GM19397 (cell line): Measurements from ENCODE around the gene TMEM167B.
A peak's percentile ranks its signal among the peaks of the same experiment; 100 is the strongest.
"Not testable (repeated sequence)": the region's sequence is repeated elsewhere in the genome, so short reads cannot be mapped to it uniquely, and the experiment has no call there.

Experiments
- ATAC-seq: cut with Tn5 transposase; IDR thresholded peaks from one replicate; pipeline ENCODE4 v1.9.1; 2021; ENCODE audit warnings: mild to moderate bottlenecking, moderate library complexity; ENCODE audit not compliant: unreplicated experiment

TMEM167B gene

DNA sequence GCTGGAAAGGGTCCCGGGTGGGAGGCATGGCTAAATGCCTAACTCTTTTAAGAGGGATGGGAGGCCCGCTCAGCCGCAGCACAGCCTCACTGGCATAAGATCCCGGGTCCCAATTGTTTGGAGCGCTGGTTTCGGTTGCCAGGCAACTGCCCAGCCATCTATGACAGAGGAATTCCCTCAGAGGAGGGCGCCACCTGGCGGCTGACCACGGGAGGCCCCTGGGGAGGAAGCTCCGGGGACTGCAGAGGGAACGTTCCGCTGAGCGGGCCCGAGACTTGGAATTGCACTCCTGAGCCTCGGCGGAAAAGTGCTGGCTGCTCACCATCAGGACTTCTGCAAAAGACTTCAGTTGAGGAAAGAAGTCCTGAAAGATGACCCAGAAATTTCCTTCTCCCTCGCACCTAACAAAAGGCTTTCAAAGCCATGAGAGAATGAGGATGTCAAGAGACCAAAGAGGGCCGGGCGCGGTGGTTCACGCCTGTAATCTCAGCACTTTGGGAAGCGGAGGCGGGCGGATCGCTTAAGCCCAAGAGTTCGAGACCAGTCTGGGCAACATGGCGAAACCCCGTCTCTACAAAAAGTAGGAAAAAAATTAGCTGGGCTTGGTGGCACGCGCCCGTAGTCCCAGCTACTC, 22.2 kb downstream of the TMEM167B start:
- peak; percentile 60 for ATAC-seq

DNA sequence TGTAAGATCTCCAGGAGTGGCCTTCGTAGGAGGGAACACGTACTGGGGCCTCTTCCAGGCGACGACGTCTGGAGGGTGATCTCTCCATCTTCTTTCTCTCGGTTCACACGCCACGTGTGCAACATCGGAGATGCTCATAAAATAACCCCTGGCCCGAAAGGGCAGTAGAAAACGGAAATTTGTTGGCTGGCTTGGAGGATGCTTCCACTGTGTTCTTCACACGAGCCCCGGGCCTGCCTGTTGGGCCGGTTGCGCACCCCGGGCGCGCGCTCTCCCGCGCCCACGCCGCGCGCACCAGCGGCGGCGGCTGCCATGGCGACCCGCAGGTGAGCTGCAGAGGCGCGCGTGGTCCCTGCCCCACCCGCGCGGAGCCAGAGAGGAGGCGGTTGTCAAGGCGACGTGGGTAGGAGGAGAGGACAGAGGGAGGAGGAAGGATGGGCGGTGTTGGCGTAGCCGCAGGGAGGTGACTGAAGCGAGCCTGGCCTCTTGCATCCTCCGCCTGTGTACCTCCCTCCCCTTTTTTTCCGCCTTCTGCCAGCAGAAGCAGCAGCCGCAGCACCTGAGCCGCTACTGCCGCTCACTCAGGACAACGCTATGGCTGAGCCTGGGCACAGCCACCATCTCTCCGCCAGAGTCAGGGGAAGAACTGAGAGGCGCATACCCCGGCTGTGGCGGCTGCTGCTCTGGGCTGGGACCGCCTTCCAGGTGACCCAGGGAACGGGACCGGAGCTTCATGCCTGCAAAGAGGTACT, 23.2 kb downstream of the TMEM167B start, which contains the start of gene ELAPOR1:
TSS of gene ELAPOR1 (plus strand) at position 526 of the 752 bp plus-strand sequence. CDS start at position 595, 69 bp downstream.
- ATAC-seq, result peak; percentile 58

DNA sequence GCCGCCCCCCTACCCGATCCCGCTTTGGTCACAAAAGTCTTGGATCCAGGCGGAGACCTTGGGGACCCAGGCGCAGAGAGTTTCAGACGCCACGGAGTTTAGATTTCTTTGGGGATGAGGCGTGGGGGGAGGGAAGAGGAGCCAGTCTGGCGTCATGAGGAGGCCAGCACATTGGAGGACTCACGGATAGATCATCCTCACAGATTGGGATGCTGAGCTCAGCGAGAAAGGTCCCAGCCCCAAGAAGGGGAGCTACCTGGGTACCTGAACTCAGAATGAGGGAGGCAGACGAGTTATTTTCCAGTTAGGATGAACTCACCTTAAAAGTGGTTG, 23.7 kb downstream of the TMEM167B start:
- no peak for ATAC-seq

DNA sequence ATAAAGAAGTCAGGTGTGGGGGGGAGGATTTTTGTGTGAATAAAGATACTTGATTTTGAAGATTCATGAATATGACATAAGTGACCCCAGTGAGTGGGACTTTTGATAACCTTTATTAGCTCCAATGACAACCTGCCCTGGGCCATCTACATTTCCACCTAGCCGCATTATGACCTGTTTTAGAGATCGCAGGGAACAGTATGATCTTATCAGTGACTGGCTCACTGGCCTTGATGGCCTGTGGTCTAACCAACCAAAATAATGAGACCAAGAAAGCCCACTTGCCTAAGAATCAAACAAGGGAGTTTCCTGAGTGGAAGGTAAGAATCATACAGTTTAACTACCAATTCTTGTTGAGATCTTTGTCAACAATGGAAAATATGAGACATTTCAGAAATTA, 25.1 kb downstream of the TMEM167B start:
- ATAC-seq, result no peak

DNA sequence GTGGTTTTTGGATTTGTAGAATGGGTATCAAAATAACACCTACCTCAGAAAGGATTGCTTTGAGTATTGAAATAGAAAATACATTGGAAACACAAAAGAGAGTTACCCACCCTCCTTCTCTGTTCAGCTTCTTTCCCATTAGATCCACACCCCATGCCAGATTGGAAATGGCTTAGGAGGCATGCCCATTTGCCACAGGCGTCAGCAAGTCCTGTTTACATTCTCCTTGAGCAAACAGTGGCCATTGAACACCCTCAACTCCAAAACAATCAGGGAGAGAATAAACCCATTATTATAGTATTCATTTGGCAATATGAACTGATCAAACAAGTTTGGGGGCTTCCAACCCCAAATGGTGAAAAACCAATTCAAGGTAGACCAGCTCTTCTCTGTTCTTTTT, 25.7 kb downstream of the TMEM167B start:
- ATAC-seq, result no peak

DNA sequence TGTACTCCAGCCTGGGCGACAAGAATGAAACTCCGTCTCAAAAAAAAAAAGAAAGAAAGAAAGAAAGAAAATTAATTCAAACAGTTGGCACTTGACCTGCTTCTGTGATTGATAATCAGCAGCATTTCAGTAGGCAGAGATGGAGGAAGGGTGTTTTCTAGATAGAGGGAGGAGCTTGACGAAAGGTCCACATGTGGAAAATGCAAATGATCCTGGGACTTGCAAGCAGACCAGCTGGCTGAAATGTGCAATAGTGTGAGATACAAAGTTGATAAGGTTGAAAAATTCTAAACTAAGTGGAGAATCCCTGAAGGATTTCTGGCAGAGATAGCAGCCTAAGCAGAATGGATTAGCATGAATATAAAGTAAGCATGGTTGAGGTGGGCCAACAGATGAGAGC, 27.5 kb downstream of the TMEM167B start:
- no peak for ATAC-seq

DNA sequence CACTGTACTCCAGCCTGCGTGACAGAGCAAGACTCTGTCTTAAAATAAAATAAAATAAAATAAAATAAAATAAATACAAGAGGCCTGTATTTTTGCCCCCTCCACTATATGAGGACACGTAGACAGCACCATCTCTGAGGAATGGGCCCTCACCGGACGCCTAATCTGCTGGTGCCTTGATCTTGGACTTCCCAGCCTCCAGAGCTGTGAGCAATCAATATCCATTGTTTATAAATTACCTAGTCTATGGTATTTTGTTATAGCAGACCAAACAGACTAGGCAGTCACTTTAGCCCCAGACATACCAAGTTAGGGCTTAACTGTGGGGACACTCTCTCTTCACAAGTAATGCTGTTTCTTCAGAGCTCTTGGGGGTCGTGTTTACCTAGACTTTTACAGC, 29.8 kb downstream of the TMEM167B start:
- ATAC-seq, result no peak

DNA sequence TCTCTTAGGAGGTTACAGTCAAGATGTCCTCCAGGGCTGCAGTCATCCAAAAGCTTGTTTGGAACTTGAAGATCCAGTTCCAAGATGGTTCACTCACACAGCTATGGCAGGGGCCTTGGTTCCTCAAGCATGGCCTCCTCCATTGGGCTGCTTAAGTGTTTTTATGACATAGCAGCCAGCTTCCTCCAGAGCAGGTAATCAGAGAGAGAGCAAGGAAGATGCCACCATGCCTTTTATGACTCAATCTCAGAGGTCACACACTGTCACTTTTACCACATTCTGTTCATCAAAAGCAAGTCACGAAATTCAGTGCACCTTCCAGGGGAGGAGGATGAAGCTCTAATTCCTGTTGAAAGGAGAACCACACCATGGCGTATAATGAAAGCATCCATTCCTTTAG, 40.5 kb downstream of the TMEM167B start:
- no peak for ATAC-seq

DNA sequence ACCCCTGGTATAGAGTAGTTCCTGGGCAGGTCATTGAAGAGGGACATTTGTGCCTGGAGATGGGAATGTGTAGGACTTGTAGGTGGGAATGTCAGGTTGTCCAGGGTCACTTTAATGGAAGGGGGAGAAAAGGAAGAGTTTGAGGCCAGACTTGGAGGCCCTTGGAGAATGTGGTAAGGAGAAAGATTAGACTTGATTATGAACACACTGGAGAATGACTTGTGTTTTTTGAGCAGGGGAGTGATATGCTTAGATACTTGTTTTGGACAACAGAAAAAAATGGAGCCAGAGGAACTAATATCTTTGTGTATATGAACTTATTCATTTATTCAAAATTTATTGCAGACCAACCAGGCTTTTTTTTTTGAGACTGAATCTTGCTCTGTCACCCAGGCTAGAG, 41.2 kb downstream of the TMEM167B start:
- ATAC-seq, result no peak

DNA sequence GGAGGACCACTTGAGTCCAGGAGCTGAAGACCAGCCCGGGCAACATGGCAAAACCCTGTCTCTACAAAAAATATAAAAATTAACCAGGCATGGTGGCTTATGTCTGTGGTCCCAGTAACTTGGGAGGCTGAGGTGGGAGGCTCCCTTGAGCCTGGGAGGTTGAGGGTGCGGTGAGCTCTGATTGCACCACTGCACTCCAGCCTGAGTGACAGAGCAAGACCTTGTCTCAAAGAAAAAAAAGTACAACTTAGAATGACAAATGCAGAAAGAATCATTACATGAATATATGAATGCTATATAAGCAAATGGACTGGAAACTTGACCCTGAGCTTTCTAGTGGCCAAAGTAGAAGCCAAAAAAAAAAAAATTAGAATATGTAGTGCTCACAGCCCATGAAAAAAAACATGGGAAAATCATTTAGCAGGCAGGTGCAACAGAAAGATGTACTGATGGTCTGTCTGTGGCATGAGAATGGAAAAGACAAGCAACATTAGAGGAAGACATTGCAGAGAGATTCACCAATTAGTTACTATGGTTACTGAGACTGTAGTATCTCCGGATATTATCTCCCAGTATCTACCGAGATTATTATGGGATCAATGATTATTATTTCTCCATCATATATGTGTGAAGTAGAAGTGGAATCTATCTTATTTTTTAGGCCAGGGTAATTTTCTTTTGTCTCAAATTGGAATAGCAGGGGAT, 42.6 kb downstream of the TMEM167B start:
- no peak for ATAC-seq

DNA sequence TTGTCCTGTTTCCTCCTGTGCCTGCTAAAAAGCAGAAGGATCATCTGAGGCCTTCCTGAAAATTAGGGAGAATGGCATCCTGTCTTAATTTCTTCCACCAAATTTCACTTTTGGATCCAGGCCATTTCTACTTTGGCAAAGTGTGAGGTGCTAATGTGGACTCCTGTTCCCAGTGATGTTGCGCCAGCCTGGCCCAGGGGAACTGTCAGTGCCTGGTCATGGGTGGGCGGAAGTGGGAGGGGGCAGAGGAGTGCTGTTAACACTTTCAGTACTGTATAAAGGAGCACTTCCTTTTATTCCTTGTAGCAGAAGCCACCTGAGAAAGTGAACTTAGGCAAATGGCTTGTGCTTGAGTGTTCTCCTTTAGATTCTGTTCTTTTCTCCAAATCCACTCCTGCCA, 43.3 kb downstream of the TMEM167B start:
- no peak for ATAC-seq

DNA sequence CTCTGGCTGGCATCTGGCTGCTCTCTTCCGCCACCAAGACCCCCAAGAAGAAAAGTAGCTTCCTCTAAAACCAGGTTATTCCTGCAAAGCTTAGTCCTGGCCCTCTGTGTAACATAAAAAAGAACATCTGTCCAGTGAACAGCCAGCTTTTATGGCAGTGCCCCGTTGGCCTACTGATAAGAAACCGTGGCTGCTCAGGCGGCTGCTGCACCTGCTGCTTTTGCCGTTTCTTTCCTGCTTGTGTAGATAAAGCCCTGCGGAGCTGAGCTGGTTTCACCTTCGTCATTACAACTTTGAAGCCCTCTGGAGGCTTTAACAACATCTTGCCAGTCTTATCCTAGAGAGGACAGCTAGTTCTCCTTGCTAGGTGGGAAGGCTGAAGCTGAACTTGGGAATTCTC, 43.9 kb downstream of the TMEM167B start:
- no peak for ATAC-seq

DNA sequence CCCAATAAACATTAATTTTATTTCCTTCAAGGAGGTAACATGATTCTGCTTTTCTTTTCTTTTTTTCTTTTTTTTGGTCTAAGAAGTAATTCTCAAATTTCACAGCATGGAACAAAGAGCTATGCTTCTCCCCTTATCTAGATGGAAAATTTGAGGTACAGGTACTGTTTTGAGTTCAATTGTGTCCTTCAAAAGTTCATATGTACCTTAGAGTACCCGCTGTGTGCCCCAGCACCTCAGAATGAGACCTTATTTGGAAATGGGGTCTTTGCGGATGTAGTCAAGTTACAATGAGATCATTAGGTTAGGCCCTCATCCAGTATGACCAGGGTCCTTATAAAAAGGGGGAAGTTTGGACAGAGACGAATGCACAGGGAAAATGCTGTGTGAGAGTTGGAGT, 45.4 kb downstream of the TMEM167B start:
- ATAC-seq, result no peak

DNA sequence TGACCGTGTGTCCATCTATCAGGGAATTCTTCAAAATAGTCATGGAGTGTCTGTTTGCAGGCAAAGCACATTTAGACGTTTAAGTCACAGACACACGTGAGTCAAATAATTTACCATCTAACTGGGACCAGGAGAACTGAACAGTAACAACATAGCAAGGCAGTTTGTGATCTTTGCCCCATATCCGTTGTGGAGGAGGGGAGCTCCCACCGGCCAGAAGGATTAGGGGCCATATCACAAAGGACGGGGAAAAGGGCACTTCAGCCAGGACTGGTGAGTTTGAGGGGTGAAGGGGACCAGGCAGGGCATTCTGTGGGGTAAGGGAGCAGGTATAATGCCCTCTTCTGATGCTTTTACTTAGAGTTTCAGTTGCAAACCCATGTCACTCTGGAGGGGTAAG, 46.2 kb downstream of the TMEM167B start:
- no peak for ATAC-seq

DNA sequence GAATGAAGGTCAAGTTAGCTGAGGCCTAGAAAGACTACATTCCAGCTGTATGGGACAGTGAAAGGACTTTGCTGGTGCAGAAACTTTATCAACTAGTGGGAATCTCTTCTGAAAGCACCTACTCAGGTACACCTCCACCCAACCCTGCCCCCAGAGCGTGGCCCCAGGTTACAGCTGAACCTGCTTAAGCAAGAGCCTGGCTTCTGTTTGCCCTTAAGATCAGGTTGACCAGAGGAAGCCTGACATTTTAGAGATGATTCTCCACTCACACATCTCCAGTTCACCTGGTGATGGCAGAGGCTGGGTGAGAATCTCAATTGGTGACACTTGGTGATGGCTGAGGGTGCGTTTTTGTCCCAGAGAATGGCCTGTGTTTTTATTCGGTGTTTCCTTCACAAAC, 47.4 kb downstream of the TMEM167B start:
- no peak for ATAC-seq

DNA sequence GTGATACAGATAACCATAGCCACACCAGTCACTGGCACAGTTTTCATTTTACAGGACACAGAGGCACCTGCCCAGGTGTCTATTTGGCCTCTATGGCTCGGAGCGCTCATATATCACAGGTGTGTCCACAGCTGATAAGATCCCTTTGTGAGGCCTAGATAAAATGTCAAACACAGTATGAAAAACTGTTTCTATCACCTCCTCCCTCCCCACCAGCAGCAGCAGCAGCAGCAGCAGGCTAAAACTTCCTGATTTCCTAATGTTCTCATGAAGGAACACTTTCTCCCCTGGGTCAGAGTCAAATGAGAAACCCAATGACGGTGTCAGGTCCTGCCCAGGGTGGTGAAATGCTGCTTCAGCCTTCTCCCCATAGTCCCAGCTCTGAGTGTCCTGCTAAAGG, 47.8 kb downstream of the TMEM167B start:
- ATAC-seq, result no peak

DNA sequence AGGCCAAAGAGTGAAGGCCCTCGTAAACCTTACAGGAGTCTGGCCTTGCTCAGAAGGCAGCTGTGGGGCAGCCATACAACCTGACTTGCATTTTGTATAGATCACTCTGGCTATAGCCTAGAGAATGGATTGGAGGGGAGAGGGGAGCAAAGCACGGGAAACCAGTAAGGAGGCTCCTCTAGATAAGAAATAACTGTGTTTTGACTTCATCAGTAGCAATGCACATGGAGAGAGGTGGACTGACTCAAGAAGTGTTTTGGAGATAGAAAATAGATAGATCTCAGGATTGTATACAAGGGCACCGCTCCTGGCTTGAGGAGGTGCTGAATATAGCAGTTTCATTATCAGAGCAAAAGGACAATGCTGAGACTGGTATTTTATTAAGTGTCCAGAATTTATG, 49.8 kb downstream of the TMEM167B start:
- no peak for ATAC-seq

DNA sequence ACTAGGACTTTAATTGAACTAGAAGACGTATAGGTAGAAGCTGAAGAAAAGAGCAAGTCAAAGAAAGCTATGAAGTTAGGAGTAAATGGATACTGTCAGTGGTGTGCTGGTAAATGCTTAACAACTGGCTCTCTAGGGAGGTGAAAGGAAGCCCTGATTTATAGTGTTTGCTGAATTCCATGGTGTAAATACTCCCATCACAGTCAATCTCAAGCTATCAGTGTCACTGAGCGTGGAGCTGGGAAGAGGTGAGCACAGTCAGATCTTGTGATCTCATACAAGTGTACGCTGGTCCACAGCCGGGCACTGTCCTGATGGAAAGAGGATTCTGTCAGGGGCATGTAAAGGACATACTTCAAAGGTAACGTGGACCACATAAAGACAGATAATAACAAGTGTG, 51.7 kb downstream of the TMEM167B start:
- ATAC-seq, result no peak

DNA sequence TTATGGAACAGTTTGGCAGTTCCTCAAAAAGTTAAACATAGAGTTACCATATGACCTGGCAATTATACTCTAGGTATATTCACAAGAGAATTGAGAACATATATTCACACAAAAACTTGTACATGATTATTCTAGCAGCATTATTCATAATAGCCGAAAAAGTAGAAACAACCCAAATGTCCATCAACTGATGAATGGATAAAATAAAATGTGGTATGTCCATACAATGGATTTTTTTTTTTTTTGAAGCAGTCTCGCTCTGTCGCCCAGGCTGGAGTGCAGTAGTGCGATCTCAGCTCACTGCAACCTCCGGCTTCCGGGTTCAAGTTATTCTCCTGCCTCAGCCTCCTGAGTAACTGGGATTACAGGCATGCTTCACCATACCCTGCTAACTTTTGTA, 52.2 kb downstream of the TMEM167B start:
- ATAC-seq, result not testable (repeated sequence)
